HL-60 (cell line): ENCODE data around the gene ZPR1.

Experiments used
- DNase-seq, 2 experiments: peaks; one replicate each; pipeline ENCODE4 v3.0.0-alpha.2; 2010 to 2020; ENCODE audit warnings: low read depth in 1 of 2, low spot score in 1 of 2
- H3K27ac ChIP-seq: fragments of 250-450 bp; sonication (Bioruptor Pico); replicated peaks from 2 replicates; pipeline ENCODE4 v1.5.1; 2020; ENCODE audit warnings: mild to moderate bottlenecking, moderate library complexity
- H3K27me3 ChIP-seq: fragments of 250-450 bp; sonication (Bioruptor Pico); 2 replicates; pipeline ENCODE4 v1.5.1; 2021; ENCODE audit warnings: mild to moderate bottlenecking, moderate library complexity; ENCODE audit not compliant: insufficient read depth, poor library complexity, severe bottlenecking
- H3K4me3 ChIP-seq: replicated peaks from 2 replicates; pipeline ENCODE4 v1.5.1; 2011; ENCODE audit warnings: mild to moderate bottlenecking, control low read depth, low read length; ENCODE audit not compliant: insufficient read depth
- GABPA ChIP-seq: IDR thresholded peaks from 2 replicates; pipeline ENCODE4 v1.6.1; 2012; ENCODE audit warnings: low read depth
- POLR2AphosphoS5 ChIP-seq: IDR thresholded peaks from 2 replicates; pipeline ENCODE4 v1.6.1; 2012; ENCODE audit warnings: low read depth
- SPI1 ChIP-seq: IDR thresholded peaks from 2 replicates; pipeline ENCODE4 v1.6.1; 2012; ENCODE audit warnings: low read depth, mild to moderate bottlenecking, borderline replicate concordance
- TF ChIP-seq, protein P1 (sequence below): IDR thresholded peaks from 2 replicates; pipeline ENCODE4 v1.6.1; 2012; ENCODE audit warnings: low read depth; ENCODE audit not compliant: insufficient replicate concordance
- TF ChIP-seq, protein P2 (sequence below): IDR thresholded peaks from one replicate; pipeline ENCODE4 v1.5.1; 2011; ENCODE audit warnings: low read length, control low read depth, inconsistent platforms; ENCODE audit not compliant: insufficient read depth

The ZPR1 gene

GRCh38 chr11:116792869-116793771, 5.3 kb upstream of the ZPR1 start:
- Histone ChIP-seq H3K27ac (no peak overlapping the region), H3K27me3 (no peaks in the 10 kb centered on the region), H3K4me3 (no peak overlapping the region)
- DNase-seq: no peak
- TF ChIP-seq POLR2AphosphoS5: no peak
- TF ChIP-seq, protein P1, sequence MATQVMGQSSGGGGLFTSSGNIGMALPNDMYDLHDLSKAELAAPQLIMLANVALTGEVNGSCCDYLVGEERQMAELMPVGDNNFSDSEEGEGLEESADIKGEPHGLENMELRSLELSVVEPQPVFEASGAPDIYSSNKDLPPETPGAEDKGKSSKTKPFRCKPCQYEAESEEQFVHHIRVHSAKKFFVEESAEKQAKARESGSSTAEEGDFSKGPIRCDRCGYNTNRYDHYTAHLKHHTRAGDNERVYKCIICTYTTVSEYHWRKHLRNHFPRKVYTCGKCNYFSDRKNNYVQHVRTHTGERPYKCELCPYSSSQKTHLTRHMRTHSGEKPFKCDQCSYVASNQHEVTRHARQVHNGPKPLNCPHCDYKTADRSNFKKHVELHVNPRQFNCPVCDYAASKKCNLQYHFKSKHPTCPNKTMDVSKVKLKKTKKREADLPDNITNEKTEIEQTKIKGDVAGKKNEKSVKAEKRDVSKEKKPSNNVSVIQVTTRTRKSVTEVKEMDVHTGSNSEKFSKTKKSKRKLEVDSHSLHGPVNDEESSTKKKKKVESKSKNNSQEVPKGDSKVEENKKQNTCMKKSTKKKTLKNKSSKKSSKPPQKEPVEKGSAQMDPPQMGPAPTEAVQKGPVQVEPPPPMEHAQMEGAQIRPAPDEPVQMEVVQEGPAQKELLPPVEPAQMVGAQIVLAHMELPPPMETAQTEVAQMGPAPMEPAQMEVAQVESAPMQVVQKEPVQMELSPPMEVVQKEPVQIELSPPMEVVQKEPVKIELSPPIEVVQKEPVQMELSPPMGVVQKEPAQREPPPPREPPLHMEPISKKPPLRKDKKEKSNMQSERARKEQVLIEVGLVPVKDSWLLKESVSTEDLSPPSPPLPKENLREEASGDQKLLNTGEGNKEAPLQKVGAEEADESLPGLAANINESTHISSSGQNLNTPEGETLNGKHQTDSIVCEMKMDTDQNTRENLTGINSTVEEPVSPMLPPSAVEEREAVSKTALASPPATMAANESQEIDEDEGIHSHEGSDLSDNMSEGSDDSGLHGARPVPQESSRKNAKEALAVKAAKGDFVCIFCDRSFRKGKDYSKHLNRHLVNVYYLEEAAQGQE: no peak
- no peak for TF ChIP-seq GABPA
- TF ChIP-seq, protein P2, sequence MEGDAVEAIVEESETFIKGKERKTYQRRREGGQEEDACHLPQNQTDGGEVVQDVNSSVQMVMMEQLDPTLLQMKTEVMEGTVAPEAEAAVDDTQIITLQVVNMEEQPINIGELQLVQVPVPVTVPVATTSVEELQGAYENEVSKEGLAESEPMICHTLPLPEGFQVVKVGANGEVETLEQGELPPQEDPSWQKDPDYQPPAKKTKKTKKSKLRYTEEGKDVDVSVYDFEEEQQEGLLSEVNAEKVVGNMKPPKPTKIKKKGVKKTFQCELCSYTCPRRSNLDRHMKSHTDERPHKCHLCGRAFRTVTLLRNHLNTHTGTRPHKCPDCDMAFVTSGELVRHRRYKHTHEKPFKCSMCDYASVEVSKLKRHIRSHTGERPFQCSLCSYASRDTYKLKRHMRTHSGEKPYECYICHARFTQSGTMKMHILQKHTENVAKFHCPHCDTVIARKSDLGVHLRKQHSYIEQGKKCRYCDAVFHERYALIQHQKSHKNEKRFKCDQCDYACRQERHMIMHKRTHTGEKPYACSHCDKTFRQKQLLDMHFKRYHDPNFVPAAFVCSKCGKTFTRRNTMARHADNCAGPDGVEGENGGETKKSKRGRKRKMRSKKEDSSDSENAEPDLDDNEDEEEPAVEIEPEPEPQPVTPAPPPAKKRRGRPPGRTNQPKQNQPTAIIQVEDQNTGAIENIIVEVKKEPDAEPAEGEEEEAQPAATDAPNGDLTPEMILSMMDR: no peak
- TF ChIP-seq SPI1: no peak

DNA sequence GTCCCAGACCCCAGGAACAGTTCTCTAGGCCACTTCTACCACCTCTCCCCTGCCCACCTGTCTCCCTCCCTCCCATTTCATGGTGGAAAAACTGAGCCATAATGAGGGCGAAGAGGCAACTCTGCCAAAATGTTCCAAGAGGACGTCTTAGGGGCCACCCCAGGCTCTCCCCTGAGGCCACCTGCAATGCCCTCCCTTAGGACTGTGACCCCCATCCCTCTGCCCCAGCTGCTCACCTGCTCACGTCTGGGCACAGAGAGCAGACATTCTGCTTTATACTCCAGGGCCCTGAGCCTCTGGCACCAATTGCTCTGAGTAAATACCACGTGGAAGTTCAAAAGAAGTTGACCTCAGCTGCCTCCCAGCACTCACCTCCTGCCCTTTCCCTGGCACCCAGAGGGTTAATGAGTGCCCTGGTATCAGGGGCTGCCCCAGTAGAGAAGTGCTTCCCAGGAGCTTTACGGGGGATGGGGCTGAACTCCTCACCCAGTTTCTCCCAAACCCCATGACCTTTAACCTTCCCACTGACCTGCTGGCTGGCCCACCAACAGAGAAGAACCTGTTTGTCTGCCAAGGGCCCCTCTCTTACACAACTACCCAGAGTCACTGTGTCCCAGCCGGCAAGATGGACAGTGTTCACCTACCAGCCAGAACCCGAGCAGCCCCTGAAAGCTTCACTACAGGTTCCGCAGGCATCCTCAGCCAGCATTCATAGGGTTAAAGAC, 4.5 kb upstream of the ZPR1 start:
- Histone ChIP-seq H3K27ac (no peak overlapping the region), H3K4me3 (no peak overlapping the region), H3K27me3 (no peaks in the 10 kb centered on the region)
- TF ChIP-seq, protein P2: no peak
- TF ChIP-seq GABPA (no peak), POLR2AphosphoS5 (no peak), SPI1 (no peak)
- TF ChIP-seq, protein P1: no peak
- no peak for DNase-seq

DNA sequence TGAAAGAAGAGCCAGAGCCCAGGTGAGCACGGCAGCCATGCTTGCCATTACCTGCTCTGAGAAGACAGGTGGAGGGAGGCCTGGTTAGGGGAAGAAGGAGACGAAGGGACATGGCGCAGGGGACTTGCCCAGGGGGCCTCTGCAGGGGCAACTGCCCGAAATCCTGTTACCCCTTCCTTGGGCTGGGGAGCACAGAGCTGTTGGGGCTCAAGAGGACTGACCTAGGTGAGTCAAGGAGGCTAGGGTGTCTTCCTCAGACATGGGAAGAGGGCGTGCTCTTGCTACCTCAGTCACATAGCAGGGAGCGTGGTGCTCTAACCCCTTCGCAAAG, 4.0 kb upstream of the ZPR1 start, which contains the start of gene APOA5:
APOA5 (minus strand) TSS at position 67 of the 331 bp plus-strand sequence; CDS start at position 48, 19 bp downstream.
- Histone ChIP-seq H3K4me3 (no peak within 1 kb of the TSS), H3K27ac (no peak within 1 kb of the TSS), H3K27me3 (no peaks in the 10 kb centered on the region)
- no peak for DNase-seq
- no peak for TF ChIP-seq POLR2AphosphoS5
- no peak for TF ChIP-seq SPI1
- TF ChIP-seq GABPA: no peak
- TF ChIP-seq, protein P2: no peak
- TF ChIP-seq, protein P1: no peak
